Nephron (organoid): ENCODE measurements around the gene DAD1.
"Not testable (repeated sequence)": the region's sequence is repeated elsewhere in the genome, so short reads cannot be mapped to it uniquely, and the experiment has no call there.

Experiments used
- H3K27ac Mint-ChIP-seq, 3 experiments: 2 replicates each; pipeline ENCODE4 v1.8.0; 2020; ENCODE audit warnings: mixed read lengths in 3 of 3, mild to moderate bottlenecking in 2 of 3, moderate library complexity in 1 of 3
- H3K27me3 Mint-ChIP-seq: 2 replicates; pipeline ENCODE4 v1.8.0; 2021; ENCODE audit warnings: low read depth, mild to moderate bottlenecking, moderate library complexity, mixed read lengths
- H3K36me3 Mint-ChIP-seq: 2 replicates; pipeline ENCODE4 v1.8.0; 2020; ENCODE audit warnings: low read depth, mixed read lengths
- H3K4me1 Mint-ChIP-seq: 2 replicates; pipeline ENCODE4 v1.8.0; 2020; ENCODE audit warnings: mixed read lengths
- H3K4me3 Mint-ChIP-seq, 3 experiments: 2 replicates each; pipeline ENCODE4 v1.8.0; 2020; ENCODE audit warnings: mild to moderate bottlenecking in 3 of 3, mixed read lengths in 3 of 3, moderate library complexity in 2 of 3
- H3K9me3 Mint-ChIP-seq: 2 replicates; pipeline ENCODE4 v1.8.0; 2020; ENCODE audit warnings: mixed read lengths
- TF ChIP-seq, protein P1 (sequence below), 3 experiments: fragments of 200-600 bp; sonication (generic); IDR thresholded peaks; one replicate each; pipeline ENCODE4 v1.5.0; 2021; ENCODE audit warnings: antibody characterized with exemption in 3 of 3; ENCODE audit not compliant: unreplicated experiment in 3 of 3

The DAD1 gene

DNA sequence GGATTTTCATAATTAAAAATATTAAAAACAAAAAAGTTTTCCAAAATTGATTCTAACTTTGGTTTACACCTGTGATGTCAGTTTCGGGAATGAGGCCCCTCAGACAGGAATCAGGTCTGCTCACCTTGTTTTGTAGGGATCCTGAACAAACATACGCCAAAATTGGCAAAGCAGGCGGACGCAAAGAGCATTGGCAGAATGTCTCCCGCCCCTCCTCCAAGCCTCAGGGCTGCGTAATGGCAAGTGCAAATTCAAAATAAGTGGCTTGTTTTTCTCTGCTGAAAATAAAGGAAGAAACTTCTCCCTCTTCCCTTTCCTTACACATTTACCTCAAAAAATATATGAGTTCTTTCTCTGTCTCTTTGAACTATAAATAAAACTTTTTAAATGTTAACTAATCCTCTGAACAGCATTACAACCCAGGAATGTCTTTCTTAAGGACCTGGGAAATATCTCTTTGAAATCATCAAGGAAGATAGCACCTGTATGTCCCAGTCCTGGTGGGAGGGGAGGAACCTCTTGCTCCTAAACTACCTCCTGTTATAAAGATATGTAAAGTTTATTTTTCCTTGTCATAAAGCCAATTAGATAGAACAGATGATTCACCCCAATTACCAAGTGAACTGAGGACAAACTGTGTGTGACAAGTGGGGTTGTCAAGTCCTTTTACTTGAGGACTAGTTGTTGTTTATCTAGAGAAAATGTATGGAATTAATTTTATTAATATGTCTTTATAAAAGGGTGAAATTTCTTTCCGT, 38.7 kb upstream of the DAD1 start:
- TF ChIP-seq, protein P1, sequence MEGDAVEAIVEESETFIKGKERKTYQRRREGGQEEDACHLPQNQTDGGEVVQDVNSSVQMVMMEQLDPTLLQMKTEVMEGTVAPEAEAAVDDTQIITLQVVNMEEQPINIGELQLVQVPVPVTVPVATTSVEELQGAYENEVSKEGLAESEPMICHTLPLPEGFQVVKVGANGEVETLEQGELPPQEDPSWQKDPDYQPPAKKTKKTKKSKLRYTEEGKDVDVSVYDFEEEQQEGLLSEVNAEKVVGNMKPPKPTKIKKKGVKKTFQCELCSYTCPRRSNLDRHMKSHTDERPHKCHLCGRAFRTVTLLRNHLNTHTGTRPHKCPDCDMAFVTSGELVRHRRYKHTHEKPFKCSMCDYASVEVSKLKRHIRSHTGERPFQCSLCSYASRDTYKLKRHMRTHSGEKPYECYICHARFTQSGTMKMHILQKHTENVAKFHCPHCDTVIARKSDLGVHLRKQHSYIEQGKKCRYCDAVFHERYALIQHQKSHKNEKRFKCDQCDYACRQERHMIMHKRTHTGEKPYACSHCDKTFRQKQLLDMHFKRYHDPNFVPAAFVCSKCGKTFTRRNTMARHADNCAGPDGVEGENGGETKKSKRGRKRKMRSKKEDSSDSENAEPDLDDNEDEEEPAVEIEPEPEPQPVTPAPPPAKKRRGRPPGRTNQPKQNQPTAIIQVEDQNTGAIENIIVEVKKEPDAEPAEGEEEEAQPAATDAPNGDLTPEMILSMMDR (IDR thresholded peaks at IDR 0.05; ENCODE audit: unreplicated experiment in 3 of 3), result no peak
- peaks cover 4% of the 10 kb centered on the region for H3K27me3 Mint-ChIP-seq
- H3K9me3 Mint-ChIP-seq, result peaks cover 14% of the 10 kb centered on the region
- no peaks in the 10 kb centered on the region for H3K36me3 Mint-ChIP-seq
- H3K4me3 Mint-ChIP-seq, result no peak overlapping the region
- no peak overlapping the region for H3K27ac Mint-ChIP-seq
- peaks cover 7% of the 10 kb centered on the region for H3K4me1 Mint-ChIP-seq

DNA sequence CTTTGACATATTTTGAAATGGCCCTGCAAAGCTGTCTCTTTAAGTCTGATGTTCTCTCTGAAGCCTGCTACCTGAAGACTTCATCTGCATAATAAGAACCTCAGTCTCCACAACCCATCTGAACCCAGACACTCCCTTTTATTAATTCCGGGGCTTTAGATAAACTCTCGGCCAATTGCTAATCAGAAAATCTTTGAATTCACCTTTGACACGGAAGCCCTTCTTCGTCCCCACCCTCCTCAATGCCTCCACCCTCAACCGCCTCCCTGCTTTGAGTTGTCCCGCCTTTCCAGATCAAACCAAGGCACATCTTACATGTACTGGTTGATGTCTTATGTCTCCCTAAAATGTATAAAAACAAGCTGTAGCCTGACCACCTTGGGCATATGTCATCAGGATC, 37.6 kb upstream of the DAD1 start:
- peaks cover 16% of the 10 kb centered on the region for H3K4me1 Mint-ChIP-seq

DNA sequence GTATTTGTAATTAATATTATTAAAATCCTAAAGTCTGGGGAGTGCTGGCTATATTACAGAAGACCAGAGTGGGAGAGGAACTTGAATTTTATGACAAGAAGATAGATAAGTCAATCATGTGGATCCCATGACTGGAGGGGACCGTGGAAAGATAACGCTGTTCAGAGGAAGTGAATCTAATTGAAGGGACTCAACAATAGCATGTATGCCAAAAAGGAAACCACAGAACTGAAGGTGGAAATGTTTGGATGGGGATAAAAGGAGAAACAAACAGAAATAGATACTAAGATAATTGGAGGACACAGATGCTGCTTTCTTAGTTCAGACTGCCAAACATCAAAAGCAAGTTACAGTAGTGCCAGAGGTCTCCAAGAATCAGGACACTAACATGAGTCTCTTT, 34.0 kb upstream of the DAD1 start:
- peaks cover 8% of the 10 kb centered on the region for H3K9me3 Mint-ChIP-seq
- TF ChIP-seq, protein P1 (IDR thresholded peaks at IDR 0.05; ENCODE audit: unreplicated experiment in 3 of 3), result no peak
- H3K4me3 Mint-ChIP-seq, result no peak overlapping the region
- peak overlapping the region in 1 of 3 experiments; percentile 5 for H3K27ac Mint-ChIP-seq
- H3K36me3 Mint-ChIP-seq, result peaks cover 6% of the 10 kb centered on the region
- peaks cover 16% of the 10 kb centered on the region for H3K4me1 Mint-ChIP-seq
- H3K27me3 Mint-ChIP-seq, result no peaks in the 10 kb centered on the region

More for the DNA sequence above, 37.6 kb upstream of the DAD1 start:
- TF ChIP-seq, protein P1 (IDR thresholded peaks at IDR 0.05; ENCODE audit: unreplicated experiment in 3 of 3), result no peak
- H3K27me3 Mint-ChIP-seq, result no peaks in the 10 kb centered on the region
- H3K9me3 Mint-ChIP-seq, result peaks cover 14% of the 10 kb centered on the region
- peaks cover 3% of the 10 kb centered on the region for H3K36me3 Mint-ChIP-seq
- no peak overlapping the region for H3K4me3 Mint-ChIP-seq
- H3K27ac Mint-ChIP-seq, result no peak overlapping the region

DNA sequence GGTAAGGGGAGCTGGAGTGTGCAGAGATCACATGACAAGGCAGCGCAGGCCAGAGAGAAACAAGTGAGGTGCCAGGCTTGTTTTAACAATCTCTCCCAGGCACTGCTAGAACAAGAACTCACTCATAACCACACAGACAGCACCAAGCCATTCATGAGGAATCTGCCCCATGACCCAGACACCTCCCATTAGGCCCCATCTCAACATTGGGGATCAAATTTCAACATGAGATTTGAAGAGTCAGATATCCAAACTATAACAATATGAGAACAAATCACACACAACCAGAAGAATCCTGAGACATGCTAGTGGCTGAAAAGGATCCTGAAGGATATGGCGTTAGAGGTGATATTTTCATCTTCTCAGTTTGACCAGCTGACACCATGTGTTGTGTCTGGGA, 33.2 kb upstream of the DAD1 start:
- Mint-ChIP-seq H3K36me3 (peaks cover 6% of the 10 kb centered on the region), H3K27me3 (no peaks in the 10 kb centered on the region)

DNA sequence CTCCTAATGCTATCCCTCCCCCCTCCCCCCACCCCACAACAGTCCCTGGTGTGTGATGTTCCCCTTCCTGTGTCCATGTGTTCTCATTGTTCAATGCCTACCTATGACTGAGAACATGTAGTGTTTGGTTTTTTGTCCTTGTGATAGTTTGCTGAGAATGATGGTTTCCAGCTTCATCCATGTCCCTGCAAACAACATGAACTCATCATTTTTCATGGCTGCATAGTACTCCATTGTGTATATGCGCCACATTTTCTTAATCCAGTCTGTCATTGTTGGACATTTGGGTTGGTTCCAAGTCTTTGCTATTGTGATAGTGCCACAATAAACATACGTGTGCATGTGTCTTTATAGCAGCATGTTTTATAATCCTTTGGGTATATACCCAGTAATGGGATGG, 26.7 kb upstream of the DAD1 start:
- not testable (repeated sequence) for H3K4me3 Mint-ChIP-seq, H3K27me3 Mint-ChIP-seq, H3K9me3 Mint-ChIP-seq
- peak overlapping the region in 1 of 3 experiments; percentile 51 for H3K27ac Mint-ChIP-seq
- H3K36me3 Mint-ChIP-seq, result peaks cover 17% of the 10 kb centered on the region
- peaks cover 16% of the 10 kb centered on the region for H3K4me1 Mint-ChIP-seq

More for the DNA sequence above, 33.2 kb upstream of the DAD1 start:
- H3K9me3 Mint-ChIP-seq, result peaks cover 8% of the 10 kb centered on the region
- peaks cover 16% of the 10 kb centered on the region for H3K4me1 Mint-ChIP-seq
- TF ChIP-seq, protein P1 (IDR thresholded peaks at IDR 0.05; ENCODE audit: unreplicated experiment in 3 of 3), result no peak
- no peak overlapping the region for H3K4me3 Mint-ChIP-seq
- peak overlapping the region in 1 of 3 experiments; percentile 29 for H3K27ac Mint-ChIP-seq

DNA sequence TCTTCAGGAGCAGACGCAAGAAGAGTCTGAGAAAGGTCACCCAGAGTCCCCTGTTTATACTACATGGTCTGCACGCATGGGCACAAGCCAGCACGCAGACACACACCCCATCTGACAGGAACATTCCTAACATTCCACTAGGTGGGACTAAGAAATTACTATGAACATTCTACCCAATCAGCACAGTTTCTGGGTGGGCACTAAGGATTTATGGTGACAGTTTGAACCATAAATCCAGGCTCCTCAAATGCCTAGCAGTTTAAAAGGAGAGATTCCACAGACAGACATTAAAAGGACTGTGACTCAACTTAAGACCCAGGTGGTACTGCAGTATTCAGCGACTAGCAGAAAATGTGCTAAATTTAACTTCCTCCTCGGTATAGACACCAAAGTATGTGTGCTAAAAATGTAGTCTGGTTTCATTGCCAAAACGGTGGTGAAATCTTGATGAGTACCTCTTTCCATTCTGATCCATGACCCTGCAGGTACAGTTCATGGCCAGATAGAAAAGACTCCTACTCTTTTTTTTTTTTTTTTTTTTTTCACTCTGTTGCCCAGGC, 25.3 kb upstream of the DAD1 start:
- no peak overlapping the region for H3K4me3 Mint-ChIP-seq
- H3K27me3 Mint-ChIP-seq, result no peaks in the 10 kb centered on the region
- H3K27ac Mint-ChIP-seq, result peak overlapping the region; percentile 74 to 95 (median 76)
- TF ChIP-seq, protein P1 (IDR thresholded peaks at IDR 0.05; ENCODE audit: unreplicated experiment in 3 of 3), result no peak
- H3K36me3 Mint-ChIP-seq, result peaks cover 29% of the 10 kb centered on the region
- peaks cover 3% of the 10 kb centered on the region for H3K9me3 Mint-ChIP-seq
- H3K4me1 Mint-ChIP-seq, result peaks cover 16% of the 10 kb centered on the region
